Stimulated activated CD4-positive, alpha-beta T cell treated with anti-CD3 and anti-CD28 coated beads, Interleukin-4, amount 100 ng/mL, for 4 hours (primary cell): ENCODE data around the gene KIF1A.
"Not testable (repeated sequence)": the region's sequence is repeated elsewhere in the genome, so short reads cannot be mapped to it uniquely, and the experiment has no call there.

Experiments used
- DNase-seq, 2 experiments: peaks; one replicate each; pipeline ENCODE4 v3.0.0-alpha.2; 2020

The KIF1A gene

GRCh38 chr2:240784629-240785423 is 35.2 kb downstream of the KIF1A start:
- no peak for DNase-seq

GRCh38 chr2:240783819-240784621 is 36.0 kb downstream of the KIF1A start:
- no peak for DNase-seq

- no peak for DNase-seq
These were observed 36.9 kb downstream of the KIF1A start for GRCh38 chr2:240782886-240783818.

GRCh38 chr2:240782221-240782885 is 37.7 kb downstream of the KIF1A start:
- no peak for DNase-seq

GRCh38 chr2:240781471-240782220 is 38.4 kb downstream of the KIF1A start:
- no peak for DNase-seq

GRCh38 chr2:240780023-240780700 is 39.9 kb downstream of the KIF1A start:
- no peak for DNase-seq

GRCh38 chr2:240779250-240779832 is 40.7 kb downstream of the KIF1A start:
- not testable (repeated sequence) for DNase-seq

GRCh38 chr2:240778426-240778825 is 41.6 kb downstream of the KIF1A start:
- DNase-seq = no peak

- no peak for DNase-seq
These were observed 42.4 kb downstream of the KIF1A start for GRCh38 chr2:240777456-240778212.

GRCh38 chr2:240775905-240776304 is 44.1 kb downstream of the KIF1A start:
- DNase-seq = no peak

GRCh38 chr2:240774856-240775255 is 45.2 kb downstream of the KIF1A start:
- DNase-seq = no peak

GRCh38 chr2:240769096-240769495 is 50.9 kb downstream of the KIF1A start:
- DNase-seq = no peak

- no peak for DNase-seq
These were observed 51.8 kb downstream of the KIF1A start for GRCh38 chr2:240768216-240768615.

GRCh38 chr2:240767341-240767740 is 52.7 kb downstream of the KIF1A start:
- DNase-seq = no peak

- no peak for DNase-seq
These were observed 53.9 kb downstream of the KIF1A start for GRCh38 chr2:240766072-240766471.

GRCh38 chr2:240765007-240765406 is 55.0 kb downstream of the KIF1A start:
- no peak for DNase-seq

GRCh38 chr2:240764605-240765004 is 55.4 kb downstream of the KIF1A start:
- DNase-seq = no peak

- DNase-seq = no peak
These were observed 57.0 kb downstream of the KIF1A start for GRCh38 chr2:240762971-240763370.

GRCh38 chr2:240762249-240762648 is 57.8 kb downstream of the KIF1A start:
- DNase-seq = no peak
